OCI-LY1 (cell line): ENCODE data around the gene MRPL22.

Source experiments
- CTCF ChIP-seq: fragments of 200-600 bp; sonication (generic), shearing (Covaris generic); IDR thresholded peaks from 2 replicates; pipeline ENCODE4 v1.5.1; 2017; ENCODE audit warnings: mild to moderate bottlenecking, antibody characterized with exemption, low read length, moderate library complexity, mixed read lengths
- EZH2 ChIP-seq: fragments of 200-600 bp; sonication (generic), shearing (Covaris generic); IDR thresholded peaks from 2 replicates; pipeline ENCODE4 v1.8.0; 2017; ENCODE audit warnings: borderline replicate concordance, mixed run types, mild to moderate bottlenecking, antibody characterized with exemption, low read length, moderate library complexity, mixed read lengths

- no peak for TF ChIP-seq CTCF
- TF ChIP-seq EZH2, result no peak
Observed at GRCh38 chr5:154999865-155000264, 59.0 kb downstream of the MRPL22 start.
